HG03558 (cell line): ENCODE data around the gene HMCN2.

Source experiments
- ATAC-seq: cut with Tn5 transposase; IDR thresholded peaks from one replicate; pipeline ENCODE4 v1.9.1; 2021; ENCODE audit warnings: moderate number of reproducible peaks; ENCODE audit not compliant: unreplicated experiment; ENCODE audit errors: extremely low read depth

The HMCN2 gene

GRCh38 chr9:130454096-130454811, 188.7 kb downstream of the HMCN2 start:
- no peak for ATAC-seq

GRCh38 chr9:130454812-130455325, 189.3 kb downstream of the HMCN2 start:
- no peak for ATAC-seq

DNA sequence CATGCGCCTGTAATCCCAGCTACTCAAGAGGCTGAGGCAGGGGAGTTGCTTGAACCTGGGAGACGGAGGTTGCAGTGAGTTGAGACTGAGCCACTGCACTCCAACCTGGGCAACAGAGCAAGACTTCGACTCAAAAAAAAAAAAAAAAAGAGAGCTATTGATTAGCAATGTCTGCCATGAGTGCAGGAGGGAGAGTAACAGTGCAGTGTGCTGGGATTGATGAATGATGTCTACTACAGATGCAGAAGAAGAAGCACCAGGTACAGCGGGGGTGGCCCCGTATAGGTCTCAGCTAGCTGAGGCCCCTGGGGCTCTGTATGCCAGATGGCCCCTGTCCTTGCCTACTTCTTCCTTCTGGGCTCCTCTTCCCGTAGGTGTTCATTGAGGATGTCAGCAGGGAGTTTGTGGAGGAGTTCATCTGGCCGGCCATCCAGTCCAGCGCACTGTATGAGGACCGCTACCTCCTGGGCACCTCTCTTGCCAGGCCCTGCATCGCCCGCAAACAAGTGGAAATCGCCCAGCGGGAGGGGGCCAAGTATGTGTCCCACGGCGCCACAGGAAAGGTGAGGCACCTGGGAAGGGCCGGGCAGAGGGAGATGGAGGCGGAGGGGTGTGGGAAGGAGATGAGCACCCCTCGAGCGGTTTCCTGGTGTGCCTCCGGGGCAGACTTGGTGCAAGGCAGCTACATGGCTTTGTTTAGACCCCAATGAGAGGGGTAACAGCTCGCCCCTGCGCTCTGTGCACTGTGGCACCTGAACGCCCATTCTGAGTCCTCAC, 192.7 kb downstream of the HMCN2 start:
- no peak for ATAC-seq

DNA sequence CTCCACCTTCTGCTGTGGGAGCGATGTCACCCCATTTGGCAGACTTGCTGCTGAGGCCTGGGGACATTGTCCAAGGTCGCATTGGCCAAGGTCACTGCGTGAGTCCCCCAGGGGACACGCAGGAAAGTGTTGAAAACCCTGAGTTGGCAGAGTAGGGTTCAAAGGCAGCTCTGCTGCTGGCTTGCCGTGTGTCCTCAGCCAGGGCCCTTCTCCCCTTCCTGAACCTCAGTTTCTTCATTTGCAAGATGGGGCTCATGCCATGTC, 193.2 kb downstream of the HMCN2 start:
- no peak for ATAC-seq

DNA sequence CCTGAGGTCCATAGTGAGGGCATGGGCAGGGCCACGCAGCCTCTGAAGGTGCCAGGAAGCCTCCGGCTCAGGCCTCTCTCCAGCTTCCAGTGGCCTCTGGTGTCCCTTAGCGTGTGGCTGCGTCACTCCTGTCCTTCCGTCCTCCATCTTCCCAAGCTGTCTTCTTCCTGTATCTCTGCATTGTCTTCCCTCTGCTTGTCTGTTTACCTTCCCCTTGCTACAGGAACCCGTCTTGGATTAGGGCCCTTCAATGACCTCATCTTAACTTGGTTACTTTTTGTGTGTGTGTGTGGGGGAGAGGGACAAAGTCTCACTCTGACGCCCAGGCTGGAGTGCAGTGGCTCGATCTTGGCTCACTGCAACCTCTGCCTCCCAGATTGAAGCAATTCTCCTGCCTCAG, 193.6 kb downstream of the HMCN2 start:
- ATAC-seq: no peak

DNA sequence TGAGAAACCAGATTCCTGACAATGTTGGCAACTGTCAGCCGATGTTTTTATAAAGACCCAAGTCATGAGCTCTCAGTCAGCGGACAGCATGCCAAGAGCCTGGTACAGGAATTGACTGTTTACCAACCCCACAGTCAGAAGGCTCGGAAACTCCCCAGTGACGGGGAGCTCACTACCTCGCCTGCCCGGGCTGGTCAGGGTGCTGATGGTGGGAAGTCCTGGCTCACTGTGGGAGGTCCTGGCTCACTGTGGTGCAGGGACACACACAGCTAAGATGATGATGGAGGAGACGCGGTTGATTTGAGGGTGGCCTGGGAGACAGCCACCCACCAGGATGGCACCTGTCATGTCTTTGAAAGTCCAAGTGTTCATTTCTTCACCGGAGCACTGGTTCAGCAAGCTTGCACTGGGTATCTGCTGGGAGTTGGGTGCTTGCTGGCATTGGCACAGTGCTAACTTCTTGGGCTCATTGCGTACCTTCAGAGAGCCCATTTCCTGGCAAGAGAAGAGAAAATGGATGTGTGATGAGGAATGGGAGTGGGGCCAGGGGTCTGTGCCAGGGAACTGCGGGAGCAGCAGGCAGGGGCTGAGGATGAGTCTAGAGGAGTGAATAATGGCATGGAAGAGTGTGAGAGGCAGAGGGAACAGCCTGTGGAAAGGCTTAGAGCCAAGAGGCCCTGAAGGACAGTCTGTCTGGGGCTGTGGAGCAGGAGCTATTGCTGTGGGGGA, 194.5 kb downstream of the HMCN2 start:
- ATAC-seq: no peak

- ATAC-seq: no peak
These were observed 195.7 kb downstream of the HMCN2 start for GRCh38 chr9:130461218-130461630.

- ATAC-seq: no peak
These were observed 196.2 kb downstream of the HMCN2 start for GRCh38 chr9:130461731-130462130.

GRCh38 chr9:130462685-130463540, 197.4 kb downstream of the HMCN2 start:
- no peak for ATAC-seq

GRCh38 chr9:130463763-130464745, 198.5 kb downstream of the HMCN2 start:
- ATAC-seq: no peak

GRCh38 chr9:130465383-130466096, 200.0 kb downstream of the HMCN2 start:
- no peak for ATAC-seq

GRCh38 chr9:130466537-130467217, 201.1 kb downstream of the HMCN2 start:
- no peak for ATAC-seq

- no peak for ATAC-seq
These were observed 201.8 kb downstream of the HMCN2 start for GRCh38 chr9:130467316-130467715.

DNA sequence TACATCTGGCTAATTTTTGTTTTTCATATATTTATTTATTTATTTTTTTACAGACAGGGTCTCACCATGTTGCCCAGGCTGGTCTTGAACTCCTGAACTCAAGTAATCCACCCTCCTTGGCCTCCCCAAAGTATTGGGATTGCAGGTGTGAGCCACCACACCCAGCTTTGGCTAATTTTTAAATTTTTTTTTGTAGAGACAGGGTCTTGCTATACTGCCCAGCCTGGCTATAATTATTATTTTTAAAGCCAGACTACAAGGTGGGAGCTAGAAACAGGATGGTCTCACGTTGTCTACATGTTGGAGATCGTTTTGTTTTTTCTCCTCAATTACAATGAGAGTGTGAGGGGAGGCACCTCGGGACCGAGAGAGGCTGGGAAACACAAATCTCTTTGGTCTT, 203.0 kb downstream of the HMCN2 start:
- ATAC-seq: no peak

DNA sequence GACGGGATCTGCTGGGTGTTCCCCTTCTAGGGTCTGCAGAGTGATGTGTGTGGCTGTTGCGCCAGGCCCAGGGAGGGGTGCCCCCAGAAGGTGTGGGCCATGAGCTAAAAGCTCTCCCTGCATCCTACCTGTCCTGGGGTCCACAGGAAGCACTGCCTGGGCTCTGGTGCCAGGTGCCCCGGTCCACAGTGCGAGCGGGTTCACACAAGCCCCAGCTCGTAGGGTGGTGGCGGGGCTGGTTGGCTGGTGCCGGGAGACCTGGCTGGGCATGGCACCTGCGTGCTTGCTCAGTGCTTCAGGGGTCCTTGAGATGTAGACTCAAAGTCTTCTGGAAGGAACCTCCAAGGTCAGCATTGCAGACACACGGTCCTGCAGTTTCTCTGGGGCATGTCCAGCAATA, 204.7 kb downstream of the HMCN2 start:
- ATAC-seq: no peak

DNA sequence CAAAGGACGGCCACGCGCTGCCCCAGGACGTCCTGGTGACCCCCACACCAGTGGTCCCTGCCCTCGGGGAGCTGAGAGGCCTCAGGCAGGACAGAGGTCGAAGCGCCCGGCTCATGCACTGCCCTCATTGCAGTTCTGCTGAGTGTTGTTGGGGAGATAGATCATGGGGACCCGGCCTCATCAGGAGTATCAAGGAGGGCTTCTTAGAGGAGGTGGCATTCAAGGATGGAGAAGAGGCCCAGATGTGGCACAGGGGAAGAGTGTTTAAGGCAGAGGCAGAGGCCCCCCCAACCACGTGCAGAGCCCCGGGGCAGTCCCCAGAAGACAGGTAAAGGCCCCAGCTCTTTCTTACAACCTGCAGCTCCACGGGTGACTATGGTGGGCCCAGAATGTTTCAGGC, 205.4 kb downstream of the HMCN2 start:
- ATAC-seq: no peak

DNA sequence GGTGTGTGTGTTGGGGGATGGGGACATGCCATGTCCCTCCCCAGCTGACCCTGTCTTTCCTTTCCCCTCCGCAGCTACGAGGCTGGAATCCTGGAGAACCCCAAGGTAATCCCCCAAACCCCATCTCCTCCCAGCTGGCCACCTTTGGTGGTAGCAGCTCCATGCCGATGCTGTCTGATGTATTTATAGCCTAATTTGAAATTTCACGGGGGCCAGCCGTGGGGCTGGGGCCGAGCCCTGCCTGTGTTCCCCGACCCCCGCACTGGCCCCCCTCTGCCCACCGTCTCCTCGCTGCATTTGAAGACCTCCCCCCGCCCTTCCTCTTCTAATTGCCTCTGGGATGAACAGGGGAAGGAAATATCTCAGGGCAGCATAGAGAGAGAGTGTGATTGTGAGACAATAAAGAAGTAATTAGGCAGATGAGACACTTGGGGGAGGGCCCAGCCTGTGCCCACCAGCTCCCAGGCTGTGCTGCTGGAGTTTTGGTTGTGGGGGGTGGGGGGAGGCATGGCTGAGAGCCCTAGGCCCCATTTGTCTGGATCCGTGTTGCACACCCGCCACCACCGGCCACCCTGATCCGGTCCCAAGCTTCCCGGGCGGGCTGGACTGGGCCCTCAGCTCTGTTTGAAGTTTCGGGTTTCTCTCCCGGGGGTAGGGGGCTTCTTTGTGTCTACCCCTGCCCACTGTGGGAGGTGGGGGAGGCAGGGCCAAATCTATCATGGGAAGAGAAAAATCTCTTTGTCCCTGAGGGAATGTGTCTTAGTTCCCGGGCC, 206.0 kb downstream of the HMCN2 start:
- no peak for ATAC-seq
